Effector memory CD8-positive, alpha-beta T cell (primary cell): ENCODE measurements around the gene ADCY9.

ENCODE experiments used
- ATAC-seq: fragments of 150-1000 bp; cut with Tn5 transposase; replicated peaks from 2 replicates; pipeline ENCODE4 v1.10.0; 2021; ENCODE audit warnings: mild to moderate bottlenecking, moderate library complexity
- DNase-seq, 3 experiments: peaks; one replicate each; pipeline ENCODE4 v3.0.0; 2021
- H3K27ac Mint-ChIP-seq, 2 donors: one replicate each; pipeline ENCODE4 v1.8.0; 2022; ENCODE audit warnings: mild to moderate bottlenecking in 2 of 2, mixed read lengths in 2 of 2, moderate library complexity in 2 of 2
- H3K27me3 Mint-ChIP-seq, 2 donors: one replicate each; pipeline ENCODE4 v1.8.0; 2022; ENCODE audit warnings: mixed read lengths in 2 of 2
- H3K36me3 Mint-ChIP-seq: one replicate; pipeline ENCODE4 v1.8.0; 2022; ENCODE audit warnings: mild to moderate bottlenecking, moderate library complexity, mixed read lengths; ENCODE audit not compliant: insufficient read depth
- H3K4me1 Mint-ChIP-seq, 2 donors: one replicate each; pipeline ENCODE4 v1.8.0; 2022; ENCODE audit warnings: low read depth in 2 of 2, mixed read lengths in 2 of 2
- H3K4me3 Mint-ChIP-seq, 2 donors: one replicate each; pipeline ENCODE4 v1.8.0; 2022; ENCODE audit warnings: mild to moderate bottlenecking in 2 of 2, mixed read lengths in 2 of 2, moderate library complexity in 2 of 2
- H3K9me3 Mint-ChIP-seq, 2 donors: one replicate each; pipeline ENCODE4 v1.8.0; 2022; ENCODE audit warnings: mixed read lengths in 2 of 2

Gene ADCY9

DNA sequence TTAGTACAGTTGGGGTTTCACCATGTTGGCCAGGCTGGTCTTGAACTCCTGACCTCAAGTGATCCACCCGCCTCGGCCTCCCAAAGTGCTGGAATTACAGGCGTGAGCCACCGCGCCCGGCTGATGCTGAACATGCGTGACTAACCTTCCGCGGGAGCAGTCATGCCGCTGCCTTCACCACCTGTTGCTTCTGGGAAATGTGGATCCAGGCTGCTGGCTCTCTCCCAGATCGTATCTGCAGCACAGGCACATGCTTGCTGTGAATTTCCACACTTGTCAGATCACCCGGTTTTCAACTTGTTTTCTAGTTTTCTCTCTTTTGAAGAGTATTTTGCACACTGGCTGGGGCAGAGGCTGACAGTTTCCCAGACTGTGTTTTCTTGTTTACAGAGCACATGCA, 97.9 kb downstream of the ADCY9 start:
- no peaks in the 10 kb centered on the region for H3K27me3 Mint-ChIP-seq
- peak overlapping the region; percentile 80 to 93 for H3K4me3 Mint-ChIP-seq
- DNase-seq (no peak), ATAC-seq (no peak)
- H3K36me3 Mint-ChIP-seq = peaks cover 3% of the 10 kb centered on the region
- no peaks in the 10 kb centered on the region for H3K9me3 Mint-ChIP-seq
- peaks cover 30 to 32% of the 10 kb centered on the region in 2 donors for H3K4me1 Mint-ChIP-seq
- H3K27ac Mint-ChIP-seq = peak overlapping the region; percentile 95 to 96

DNA sequence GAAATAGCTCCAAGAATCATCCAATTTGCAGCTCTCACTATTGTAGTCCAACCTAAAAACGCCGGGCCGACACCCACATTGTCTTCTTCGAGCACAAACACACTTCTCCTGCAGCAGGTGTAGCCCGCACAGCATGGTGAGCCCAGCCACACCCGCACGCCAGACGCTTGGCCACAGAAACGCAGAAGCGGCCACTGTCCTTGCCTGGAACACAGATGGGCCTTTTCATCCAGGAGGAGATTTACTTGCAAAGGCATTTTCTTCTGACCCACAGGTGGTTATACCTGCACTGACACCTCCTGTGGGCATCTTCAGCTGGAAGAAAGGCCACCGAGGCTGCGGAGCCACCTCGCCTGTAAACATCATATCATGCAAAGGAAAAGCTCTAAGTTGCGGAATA, 98.4 kb downstream of the ADCY9 start:
- H3K27ac Mint-ChIP-seq = peak overlapping the region in 1 of 2 donors; percentile 95
- no peaks in the 10 kb centered on the region for H3K9me3 Mint-ChIP-seq
- H3K4me3 Mint-ChIP-seq = no peak overlapping the region
- H3K4me1 Mint-ChIP-seq = peaks cover 26 to 32% of the 10 kb centered on the region in 2 donors
- ATAC-seq = no peak
- H3K36me3 Mint-ChIP-seq = no peaks in the 10 kb centered on the region
- DNase-seq = no peak
- H3K27me3 Mint-ChIP-seq = no peaks in the 10 kb centered on the region

DNA sequence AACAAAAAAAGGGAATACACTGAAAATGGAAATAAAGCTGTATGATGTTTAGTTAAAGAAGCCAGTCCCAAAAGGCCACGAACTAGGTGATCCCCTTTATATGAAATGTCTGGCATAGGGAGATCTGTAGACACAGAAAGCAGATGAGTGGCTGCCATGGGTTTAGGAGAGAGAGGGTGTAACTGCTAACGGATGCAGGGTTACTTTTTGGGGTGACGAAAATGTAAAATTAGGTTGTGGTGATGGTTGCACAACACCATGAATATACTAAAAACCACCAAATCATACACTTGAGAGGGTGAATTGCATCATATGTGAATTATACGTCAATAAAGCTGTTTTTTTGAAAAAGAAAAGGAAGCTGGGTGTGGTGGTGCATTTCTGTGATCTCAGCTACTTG, 99.6 kb downstream of the ADCY9 start:
- peaks cover 26 to 31% of the 10 kb centered on the region in 2 donors for H3K4me1 Mint-ChIP-seq
- H3K9me3 Mint-ChIP-seq = no peaks in the 10 kb centered on the region
- no peaks in the 10 kb centered on the region for H3K36me3 Mint-ChIP-seq
- no peak overlapping the region for H3K4me3 Mint-ChIP-seq
- no peaks in the 10 kb centered on the region for H3K27me3 Mint-ChIP-seq
- ATAC-seq (peak; percentile 96), DNase-seq (peak; percentile 9 to 29 (median 27))
- H3K27ac Mint-ChIP-seq = peak overlapping the region; percentile 33 to 84

DNA sequence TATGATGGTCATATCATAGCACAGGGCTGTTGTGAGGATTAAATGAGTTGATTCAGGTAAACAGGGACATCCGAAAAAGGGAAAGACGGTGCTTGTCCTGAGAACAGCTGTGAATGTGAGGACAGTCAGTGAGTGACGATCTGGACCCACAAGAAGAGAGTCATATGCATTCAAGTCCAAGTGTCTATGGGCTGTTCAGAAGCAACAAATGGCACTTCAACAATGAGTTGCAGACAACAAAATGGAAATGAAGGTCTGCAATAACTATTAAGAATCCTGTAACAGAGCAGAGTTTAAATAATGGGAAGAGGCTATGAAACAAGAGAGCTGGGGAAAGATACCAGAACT, 100.3 kb downstream of the ADCY9 start:
- peaks cover 23 to 29% of the 10 kb centered on the region in 2 donors for H3K4me1 Mint-ChIP-seq
- H3K4me3 Mint-ChIP-seq = peak overlapping the region; percentile 3 to 42
- no peak for DNase-seq
- H3K9me3 Mint-ChIP-seq = no peaks in the 10 kb centered on the region
- peak overlapping the region in 1 of 2 donors; percentile 84 for H3K27ac Mint-ChIP-seq
- ATAC-seq = no peak
- no peaks in the 10 kb centered on the region for H3K36me3 Mint-ChIP-seq
- no peaks in the 10 kb centered on the region for H3K27me3 Mint-ChIP-seq

DNA sequence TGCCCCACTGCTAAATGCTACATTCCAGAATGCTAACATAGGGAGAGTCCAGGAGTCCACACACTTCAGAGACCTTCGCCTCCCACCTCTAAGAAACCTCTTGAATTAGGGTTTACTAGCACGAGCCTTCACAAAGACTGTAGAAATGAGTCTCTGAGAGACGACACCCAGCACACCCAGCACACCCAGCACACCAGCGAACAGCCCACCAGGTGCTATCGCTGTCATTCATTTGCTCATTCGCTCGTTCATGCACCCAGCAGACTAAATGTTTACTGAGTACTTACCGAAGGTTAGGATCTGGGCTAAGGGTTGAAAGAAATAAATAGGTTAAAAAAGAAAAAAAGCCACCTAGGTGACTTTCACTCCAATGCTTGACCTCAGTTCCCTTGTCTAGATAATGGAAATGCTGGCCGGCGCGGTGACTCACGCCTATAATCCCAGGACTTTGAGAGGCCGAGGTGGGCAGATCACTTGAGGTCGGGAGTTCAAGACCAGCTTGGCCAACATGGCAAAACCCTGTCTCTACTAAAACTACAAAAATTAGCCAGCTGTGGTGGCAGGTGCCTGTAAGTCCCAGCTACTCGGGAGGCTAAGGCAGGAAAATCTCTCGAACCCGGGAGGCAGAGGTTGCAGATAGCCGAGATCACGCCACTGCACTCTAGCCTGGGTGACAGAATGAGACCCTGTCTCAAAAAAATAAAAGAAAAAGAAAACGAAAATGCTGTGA, 100.8 kb downstream of the ADCY9 start:
- ATAC-seq (no peak), DNase-seq (no peak)
- peaks cover 25 to 32% of the 10 kb centered on the region in 2 donors for H3K4me1 Mint-ChIP-seq
- H3K27ac Mint-ChIP-seq = peak overlapping the region in 1 of 2 donors; percentile 84
- no peaks in the 10 kb centered on the region for H3K36me3 Mint-ChIP-seq
- H3K9me3 Mint-ChIP-seq = no peaks in the 10 kb centered on the region
- peak overlapping the region; percentile 3 to 42 for H3K4me3 Mint-ChIP-seq
- H3K27me3 Mint-ChIP-seq = no peaks in the 10 kb centered on the region

DNA sequence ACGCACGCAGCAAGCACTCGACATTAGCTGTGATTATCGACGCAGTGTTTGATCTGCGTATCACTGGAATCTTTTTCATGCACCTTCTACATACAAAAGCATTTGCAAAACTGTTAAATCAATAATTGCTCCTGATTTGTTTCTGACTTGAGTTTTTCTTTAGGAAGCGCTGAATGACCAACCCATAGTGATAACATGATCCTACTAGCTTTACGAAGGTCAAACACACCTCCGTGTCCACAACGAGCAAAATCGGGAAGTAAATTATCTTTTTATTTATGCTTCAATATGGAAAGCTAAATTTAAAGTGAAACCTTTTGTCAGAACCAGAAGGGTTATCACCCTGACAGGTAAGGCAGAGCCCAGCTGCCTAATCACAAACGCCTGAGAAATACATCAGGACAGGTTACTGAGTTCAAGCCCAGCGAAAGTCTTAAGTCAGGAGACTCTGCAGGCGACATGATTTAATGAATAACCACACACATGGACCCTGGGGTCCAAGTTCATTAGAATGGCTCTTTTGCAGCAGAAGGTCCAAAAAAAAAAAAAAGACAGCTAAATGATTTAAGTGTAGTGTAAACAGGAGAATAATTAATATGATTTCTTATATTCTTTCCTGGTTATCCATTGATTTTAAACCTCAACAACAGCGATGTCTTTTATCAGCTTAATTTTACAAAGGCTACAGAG, 104.2 kb downstream of the ADCY9 start:
- Mint-ChIP-seq H3K4me1 (peaks cover 19% of the 10 kb centered on the region in 2 donors), H3K4me3 (no peak overlapping the region), H3K9me3 (no peaks in the 10 kb centered on the region), H3K27ac (peak overlapping the region in 1 of 2 donors; percentile 49), H3K36me3 (peaks cover 4% of the 10 kb centered on the region), H3K27me3 (no peaks in the 10 kb centered on the region)
- DNase-seq (no peak), ATAC-seq (no peak)

DNA sequence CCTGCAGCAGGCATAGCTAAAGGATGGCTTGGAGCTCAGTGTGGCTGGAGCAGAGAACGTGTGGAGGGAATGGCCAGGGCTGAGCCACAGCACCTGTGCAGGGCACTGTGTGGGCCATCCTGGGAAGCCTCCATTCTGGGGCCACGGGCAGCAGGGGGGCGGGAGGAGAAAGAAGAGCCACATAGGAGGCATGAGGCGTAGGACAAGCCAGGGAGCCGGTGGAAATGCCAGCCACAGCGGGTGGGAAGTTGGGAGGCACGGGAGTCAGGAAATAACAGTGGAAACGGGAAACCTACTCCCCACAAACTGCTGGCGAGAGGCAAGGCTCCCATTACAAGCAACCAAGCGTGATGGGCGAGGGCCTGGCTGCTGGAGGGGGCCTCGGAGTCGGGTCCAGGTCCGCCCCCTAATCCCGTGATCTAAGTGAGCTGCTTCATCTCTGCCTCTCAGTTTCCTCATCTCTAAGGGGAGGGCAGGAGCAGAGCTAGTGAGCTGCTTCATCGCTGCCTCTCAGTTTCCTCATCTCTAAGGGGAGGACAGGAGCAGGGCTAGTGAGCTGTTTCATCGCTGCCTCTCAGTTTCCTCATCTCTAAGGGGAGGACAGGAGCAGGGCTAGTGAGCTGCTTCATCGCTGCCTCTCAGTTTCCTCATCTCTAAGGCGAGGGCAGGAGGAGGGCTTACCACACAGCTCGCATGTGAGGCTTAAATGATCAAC, 104.9 kb downstream of the ADCY9 start:
- Mint-ChIP-seq H3K36me3 (peaks cover 4% of the 10 kb centered on the region), H3K27me3 (no peaks in the 10 kb centered on the region), H3K4me1 (peaks cover 14 to 15% of the 10 kb centered on the region in 2 donors), H3K27ac (peak overlapping the region; percentile 55 to 89), H3K4me3 (no peak overlapping the region), H3K9me3 (no peaks in the 10 kb centered on the region)
- ATAC-seq (no peak), DNase-seq (no peak)

DNA sequence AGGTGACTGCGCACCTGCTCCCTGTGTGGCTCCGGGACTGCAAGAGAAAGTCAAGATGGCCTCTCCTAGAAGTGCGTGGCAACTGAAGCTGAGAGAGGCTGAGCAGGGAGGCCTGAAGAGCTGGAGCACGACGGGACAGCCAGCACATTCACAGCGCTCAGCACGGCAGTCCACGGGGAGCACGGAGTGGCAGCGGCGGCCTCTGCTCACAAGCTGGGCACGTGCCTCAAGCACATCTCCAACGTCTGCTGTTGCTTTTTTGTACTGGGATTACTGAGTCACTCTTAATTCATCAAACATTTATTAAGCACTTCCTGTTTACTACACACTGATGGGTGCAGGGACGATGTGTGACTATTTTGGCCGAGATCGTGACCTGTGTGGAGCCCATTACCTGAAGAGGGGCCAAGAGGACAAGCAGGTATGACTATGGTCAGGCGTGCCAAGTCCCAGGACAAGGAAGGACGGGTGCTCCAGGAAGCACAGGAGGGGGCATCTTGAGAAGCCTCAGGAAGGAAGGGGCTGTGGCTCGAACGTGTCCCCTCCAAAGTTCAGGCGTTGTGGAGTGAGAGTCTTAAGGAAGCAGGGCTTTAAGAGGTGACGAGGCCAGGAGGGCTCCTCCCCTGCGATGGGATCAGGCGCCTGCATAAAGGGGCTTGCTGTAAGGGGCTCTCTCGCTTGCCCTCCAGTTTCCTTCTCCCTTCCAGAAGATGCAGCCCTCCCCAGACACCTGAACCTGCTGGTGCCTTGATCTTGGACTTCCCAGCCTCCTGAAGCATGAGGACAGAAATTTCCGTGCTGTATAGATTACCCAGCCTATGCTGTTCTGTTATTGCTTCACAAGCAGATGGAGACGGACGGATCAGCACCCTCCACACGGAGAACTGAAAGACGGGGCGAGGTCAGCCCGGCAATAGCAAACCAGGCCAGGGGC, 105.8 kb downstream of the ADCY9 start:
- H3K4me1 Mint-ChIP-seq = peaks cover 7 to 8% of the 10 kb centered on the region in 2 donors
- peak overlapping the region; percentile 55 to 89 for H3K27ac Mint-ChIP-seq
- H3K4me3 Mint-ChIP-seq = no peak overlapping the region
- H3K9me3 Mint-ChIP-seq = no peaks in the 10 kb centered on the region
- no peaks in the 10 kb centered on the region for H3K27me3 Mint-ChIP-seq
- no peak for DNase-seq
- peaks cover 4% of the 10 kb centered on the region for H3K36me3 Mint-ChIP-seq
- no peak for ATAC-seq

DNA sequence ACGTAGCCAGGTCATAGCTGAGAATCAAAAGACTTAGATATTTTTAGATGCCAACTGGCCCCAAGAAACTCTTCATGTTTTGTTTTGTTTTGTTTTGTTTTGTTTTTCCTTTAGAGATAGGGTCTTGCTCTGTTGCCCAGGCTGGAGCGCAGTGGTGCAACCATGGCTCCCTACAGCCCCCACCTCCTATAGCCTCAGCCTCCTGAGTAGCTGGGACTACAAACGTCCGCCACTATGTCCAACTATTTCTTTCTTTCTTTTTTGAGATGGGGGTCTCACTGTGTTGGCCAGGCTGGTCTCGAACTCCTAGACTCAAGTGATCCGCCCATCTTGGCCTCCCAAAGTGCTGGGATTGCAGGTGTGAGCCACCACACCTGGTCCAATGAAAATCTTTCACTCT, 107.1 kb downstream of the ADCY9 start:
- ATAC-seq (no peak), DNase-seq (no peak)
- Mint-ChIP-seq H3K4me1 (peaks cover 7 to 8% of the 10 kb centered on the region in 2 donors), H3K27me3 (no peaks in the 10 kb centered on the region), H3K4me3 (no peak overlapping the region), H3K36me3 (peaks cover 4% of the 10 kb centered on the region), H3K9me3 (no peaks in the 10 kb centered on the region), H3K27ac (no peak overlapping the region)

GRCh38 chr16:4008116-4008515, 108.1 kb downstream of the ADCY9 start:
- Mint-ChIP-seq H3K27ac (peak overlapping the region; percentile 35), H3K36me3 (peaks cover 4% of the 10 kb centered on the region), H3K4me3 (no peak overlapping the region), H3K9me3 (no peaks in the 10 kb centered on the region), H3K4me1 (peaks cover 7 to 9% of the 10 kb centered on the region in 2 donors), H3K27me3 (no peaks in the 10 kb centered on the region)
- no peak for ATAC-seq
- DNase-seq = no peak

- Mint-ChIP-seq H3K36me3 (peaks cover 4% of the 10 kb centered on the region), H3K4me3 (no peak overlapping the region), H3K9me3 (no peaks in the 10 kb centered on the region), H3K27me3 (no peaks in the 10 kb centered on the region), H3K27ac (no peak overlapping the region), H3K4me1 (peaks cover 7 to 9% of the 10 kb centered on the region in 2 donors)
- DNase-seq (no peak), ATAC-seq (no peak)
Measured at GRCh38 chr16:4006397-4006999, 109.7 kb downstream of the ADCY9 start.

GRCh38 chr16:4005731-4006130, 110.5 kb downstream of the ADCY9 start:
- Mint-ChIP-seq H3K9me3 (no peaks in the 10 kb centered on the region), H3K4me1 (peaks cover 0 to 10% of the 10 kb centered on the region in 2 donors), H3K4me3 (no peak overlapping the region), H3K27ac (no peak overlapping the region), H3K36me3 (peaks cover 4% of the 10 kb centered on the region), H3K27me3 (no peaks in the 10 kb centered on the region)
- DNase-seq (no peak), ATAC-seq (no peak)
